Measurements from ENCODE around the gene EXOC4.

DNA sequence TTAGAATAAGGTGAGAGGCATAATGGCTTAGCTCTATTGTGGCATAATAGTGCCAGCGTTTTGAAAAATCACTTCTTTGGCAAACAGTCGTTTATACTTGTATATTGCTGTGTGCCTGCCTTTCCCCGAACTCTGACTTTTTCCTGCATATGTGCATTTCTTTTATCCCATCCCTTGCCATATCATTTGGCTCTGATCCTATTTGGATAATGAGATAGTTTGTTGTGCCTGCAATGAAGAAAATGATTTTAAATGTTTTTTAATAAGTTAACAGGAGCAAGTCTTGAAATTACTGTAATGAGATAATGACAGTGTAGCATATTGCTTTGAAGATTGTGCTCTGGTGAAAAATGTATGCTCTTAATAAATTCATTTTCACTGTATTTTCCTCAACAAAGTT is 586.2 kb downstream of the EXOC4 start:
- no peak for TF ChIP-seq CTCF (conservative IDR thresholded peaks at IDR 0.05 in 1 of 2, IDR thresholded peaks at IDR 0.05 in 1 of 2; ENCODE audit: low read depth in 1 of 2, low read length in 2 of 2)
- TF ChIP-seq EZH2 (IDR thresholded peaks at IDR 0.05; ENCODE audit: low read length, missing control alignments): no peak

All from fibroblast of lung (primary cell).